GM10847 (cell line): Measurements from ENCODE around the gene GIGYF1.

ENCODE experiments used
- POLR2A ChIP-seq: IDR thresholded peaks from 2 replicates; pipeline ENCODE4 v1.6.1; 2011; ENCODE audit not compliant: insufficient read length; ENCODE audit errors: extremely low read depth

Gene GIGYF1

GRCh38 chr7:100670074-100670473, 24.0 kb downstream of the GIGYF1 start:
- no peak for TF ChIP-seq POLR2A

- no peak for TF ChIP-seq POLR2A
Measured at GRCh38 chr7:100668069-100668449, 26.0 kb downstream of the GIGYF1 start.

GRCh38 chr7:100667331-100668068, 26.6 kb downstream of the GIGYF1 start:
- TF ChIP-seq POLR2A = no peak

- no peak for TF ChIP-seq POLR2A
Measured at GRCh38 chr7:100665168-100665726, 28.8 kb downstream of the GIGYF1 start.

GRCh38 chr7:100655908-100656674, 38.0 kb downstream of the GIGYF1 start, which contains the start of gene ACTL6B:
Gene ACTL6B (minus strand): TSS chr7:100656448. CDS start chr7:100656354, 94 bp downstream.
- TF ChIP-seq POLR2A = no peak

GRCh38 chr7:100654908-100655831, 38.9 kb downstream of the GIGYF1 start:
- no peak for TF ChIP-seq POLR2A

- TF ChIP-seq POLR2A = no peak
Measured at GRCh38 chr7:100649826-100650565, 44.1 kb downstream of the GIGYF1 start.

- no peak for TF ChIP-seq POLR2A
Measured at GRCh38 chr7:100642534-100642907, 51.5 kb downstream of the GIGYF1 start.

- TF ChIP-seq POLR2A = no peak
Measured at GRCh38 chr7:100641860-100642533, 52.1 kb downstream of the GIGYF1 start.

- no peak for TF ChIP-seq POLR2A
Measured at GRCh38 chr7:100641463-100641859, 52.6 kb downstream of the GIGYF1 start, which contains the start of gene TFR2. Gene TFR2 (minus strand): TSS chr7:100641552. CDS start chr7:100641509, 43 bp downstream.

GRCh38 chr7:100640517-100641440, 53.3 kb downstream of the GIGYF1 start:
- no peak for TF ChIP-seq POLR2A

GRCh38 chr7:100639995-100640516, 54.0 kb downstream of the GIGYF1 start:
- TF ChIP-seq POLR2A = no peak
